T-helper 2 cell treated with Interferon-gamma antibody and Interleukin-4, amounts not matched to agents 100 ng/mL and 5 ng/mL, for 36 hours (primary cell): ENCODE measurements around the gene TDRD10. TPM values are rescaled to one million over a fixed set of nuclear protein-coding genes. Genes with fewer than 3 reads are reported as not detected.
"Not testable (repeated sequence)": the region's sequence is repeated elsewhere in the genome, so short reads cannot be mapped to it uniquely, and the experiment has no call there.

Experiments used
- intact Hi-C: fragments of 100-400 bp; cut with micrococcal nuclease; formaldehyde crosslinking; loops from one replicate; pipeline ENCODE4 v1.15.1; 2023
- total RNA-seq: library from RNA; stranded (reverse); gene quantifications from 2 replicates; pipeline ENCODE4 v1.2.3, GENCODE V29; 2022

The TDRD10 gene
- total RNA-seq, 1 donor from 2014 or later: not detected

DNA sequence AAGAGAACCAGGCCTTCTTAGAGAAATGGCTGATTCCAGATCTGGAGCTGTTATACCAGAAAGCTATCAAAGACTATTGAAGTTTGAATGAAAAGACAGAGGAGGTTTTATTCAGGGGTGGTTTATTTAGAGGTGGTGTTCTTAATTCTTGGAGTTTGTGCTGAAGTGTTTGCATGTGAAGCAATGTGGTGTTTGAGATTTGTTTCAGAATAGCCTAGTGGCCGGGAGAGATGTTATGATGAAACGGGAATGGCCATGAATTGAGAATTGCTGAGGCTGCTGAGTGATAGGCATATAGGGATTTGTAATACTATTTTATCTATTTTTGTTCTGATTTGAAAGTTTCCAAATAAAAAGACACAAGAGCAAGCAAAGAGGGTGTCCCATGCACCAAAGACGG lies 10.7 kb downstream of the TDRD10 start:
- intact Hi-C loops: no loop called here

- intact Hi-C loops: no loop called here
Measured at GRCh38 chr1:154514066-154514553, 12.1 kb downstream of the TDRD10 start.

DNA sequence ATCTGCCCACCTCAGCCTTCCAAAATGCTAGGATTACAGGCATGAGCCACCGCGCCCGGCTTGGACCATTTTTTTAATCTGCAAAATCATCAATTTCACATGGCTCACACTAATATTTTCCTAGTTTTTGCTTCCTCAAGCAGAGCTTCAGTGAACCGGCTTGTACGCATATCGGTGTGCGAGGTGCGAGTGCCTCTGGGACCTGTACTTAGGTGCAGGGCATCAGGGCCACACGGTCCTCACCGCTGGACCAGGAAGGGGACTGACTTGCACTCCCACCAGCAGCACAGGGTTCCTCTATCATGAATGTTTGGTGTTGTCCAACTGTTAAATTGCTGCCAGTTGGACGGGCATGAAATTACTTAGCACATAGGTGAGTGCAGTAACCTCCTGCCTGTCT lies 15.6 kb downstream of the TDRD10 start:
- intact Hi-C loops: no loop called here

GRCh38 chr1:154519591-154519991 lies 17.6 kb downstream of the TDRD10 start:
- intact Hi-C loops: no loop called here

- intact Hi-C loops: no loop called here
Measured at GRCh38 chr1:154520333-154520732, 18.3 kb downstream of the TDRD10 start.

DNA sequence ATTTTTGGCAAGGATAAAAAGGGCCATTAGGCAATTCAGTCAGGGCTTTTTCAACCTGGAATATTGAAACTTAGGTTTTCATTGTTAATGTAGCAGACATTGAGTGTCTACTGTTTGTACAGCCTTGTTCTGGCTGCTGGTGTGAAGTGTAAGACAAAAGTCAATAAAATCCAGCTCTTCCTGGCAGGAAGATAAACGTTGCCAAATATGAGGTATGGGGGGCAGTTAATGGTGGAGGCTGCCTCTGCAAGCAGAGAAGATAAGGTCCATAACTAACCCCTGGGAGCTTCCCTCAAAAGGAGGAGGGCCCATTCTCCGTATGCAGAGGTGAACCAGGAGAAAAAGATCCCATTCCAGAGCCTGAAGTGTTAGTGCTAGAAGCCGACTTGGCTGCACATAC lies 19.7 kb downstream of the TDRD10 start:
- intact Hi-C loops: no loop called here

GRCh38 chr1:154524881-154525280 lies 22.9 kb downstream of the TDRD10 start:
- intact Hi-C loops: no loop called here

DNA sequence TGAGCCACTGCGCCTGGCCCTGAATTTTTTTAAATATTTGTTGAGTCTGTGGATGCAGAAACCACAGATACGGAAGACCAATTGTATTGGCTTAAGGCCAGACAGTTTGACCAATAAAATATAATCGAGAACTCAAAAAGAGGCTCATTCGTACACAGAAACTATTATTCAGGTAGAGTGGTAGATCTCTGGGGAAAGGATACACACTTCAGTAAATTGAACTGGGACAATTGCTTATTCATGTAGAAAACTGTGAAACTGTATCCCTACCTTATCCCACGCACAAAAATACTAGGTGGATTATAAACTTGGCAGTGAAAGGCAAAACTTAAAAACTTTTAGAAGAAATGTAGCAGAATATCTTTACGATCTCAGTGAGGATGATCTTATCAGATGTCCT lies 25.2 kb downstream of the TDRD10 start:
- intact Hi-C loops: no loop called here

- intact Hi-C loops: no loop called here
Measured at GRCh38 chr1:154529308-154529707, 27.3 kb downstream of the TDRD10 start.

DNA sequence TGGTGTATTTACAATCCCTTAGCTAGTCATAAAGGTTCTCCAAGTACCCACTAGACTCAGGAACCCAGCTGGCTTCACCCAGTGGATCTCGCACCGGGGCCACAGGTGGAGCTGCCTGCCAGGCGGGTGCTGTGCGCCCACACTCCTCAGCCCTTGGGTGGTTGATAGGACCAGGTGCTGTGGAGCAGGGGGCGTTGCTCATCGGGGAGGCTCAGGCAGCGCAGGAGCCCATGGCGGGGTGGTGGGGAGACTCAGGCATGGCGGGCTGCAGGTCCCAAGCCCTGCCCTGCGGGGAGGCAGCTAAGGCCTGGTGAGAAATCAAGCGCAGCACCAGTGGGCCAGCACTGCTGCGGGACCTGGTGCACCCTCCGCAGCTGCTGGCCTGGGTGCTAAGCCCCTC lies 29.9 kb downstream of the TDRD10 start:
- intact Hi-C loops: not testable (repeated sequence)

DNA sequence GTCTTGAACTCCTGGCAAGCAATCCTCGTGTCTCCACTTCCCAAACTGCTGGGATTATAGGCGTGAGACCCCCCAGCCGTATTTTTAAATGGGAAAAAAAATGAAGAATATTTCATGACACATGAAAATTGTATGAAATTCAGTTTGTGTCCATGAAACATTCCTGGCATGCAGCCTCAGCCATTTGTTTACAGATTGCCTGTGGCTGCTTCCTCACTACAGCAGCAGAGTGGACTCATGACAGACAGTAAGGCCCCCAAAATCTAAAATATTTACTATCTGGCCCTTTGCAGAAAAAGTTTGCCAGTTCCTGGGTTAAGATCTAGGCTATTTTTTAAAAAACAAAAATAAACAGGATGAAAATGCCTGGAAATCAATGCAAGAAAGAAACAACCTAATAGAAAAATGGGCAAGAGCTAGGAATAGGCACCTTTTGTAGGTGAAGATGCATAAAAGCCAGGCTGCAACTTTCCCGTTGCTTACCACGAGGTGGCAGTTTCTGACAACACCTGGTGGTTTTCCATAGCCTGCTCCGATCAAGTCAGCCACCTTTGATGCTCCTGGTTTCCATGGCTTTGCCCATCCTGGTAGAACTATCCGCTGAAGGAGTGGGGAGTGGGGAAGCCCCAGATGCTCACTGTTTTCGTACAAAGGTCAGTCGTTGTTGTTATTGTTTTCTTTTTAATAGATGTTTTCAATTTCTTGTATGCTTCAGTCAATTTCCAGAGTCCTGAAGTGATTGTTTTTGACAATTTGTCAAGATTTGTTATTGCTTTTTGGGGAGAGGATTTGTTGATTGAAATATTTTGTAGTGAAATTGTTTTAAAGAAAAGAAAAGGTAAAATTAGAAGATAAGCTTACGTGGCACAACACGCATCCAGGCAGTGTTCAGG lies 32.2 kb downstream of the TDRD10 start:
- intact Hi-C loops: no loop called here

DNA sequence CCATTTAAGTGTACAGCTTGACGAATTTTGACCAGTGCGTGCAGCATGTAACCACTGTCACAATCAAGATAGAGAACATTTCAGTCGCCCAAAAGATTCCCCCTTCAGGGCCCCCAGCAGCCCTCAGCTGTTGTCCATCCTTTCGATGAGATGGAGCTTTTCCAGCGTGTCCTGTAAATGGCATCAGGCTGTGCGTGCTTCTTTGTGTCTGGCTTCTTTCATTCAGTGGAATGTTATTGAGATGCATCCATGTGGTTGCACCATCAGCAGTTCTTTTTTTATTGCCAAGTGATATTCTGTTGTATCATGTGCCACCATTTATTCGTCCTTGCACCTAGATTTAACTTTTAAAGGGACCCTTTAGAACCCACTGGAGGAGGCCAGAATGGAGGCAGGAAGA lies 34.6 kb downstream of the TDRD10 start:
- intact Hi-C loops: no loop called here

DNA sequence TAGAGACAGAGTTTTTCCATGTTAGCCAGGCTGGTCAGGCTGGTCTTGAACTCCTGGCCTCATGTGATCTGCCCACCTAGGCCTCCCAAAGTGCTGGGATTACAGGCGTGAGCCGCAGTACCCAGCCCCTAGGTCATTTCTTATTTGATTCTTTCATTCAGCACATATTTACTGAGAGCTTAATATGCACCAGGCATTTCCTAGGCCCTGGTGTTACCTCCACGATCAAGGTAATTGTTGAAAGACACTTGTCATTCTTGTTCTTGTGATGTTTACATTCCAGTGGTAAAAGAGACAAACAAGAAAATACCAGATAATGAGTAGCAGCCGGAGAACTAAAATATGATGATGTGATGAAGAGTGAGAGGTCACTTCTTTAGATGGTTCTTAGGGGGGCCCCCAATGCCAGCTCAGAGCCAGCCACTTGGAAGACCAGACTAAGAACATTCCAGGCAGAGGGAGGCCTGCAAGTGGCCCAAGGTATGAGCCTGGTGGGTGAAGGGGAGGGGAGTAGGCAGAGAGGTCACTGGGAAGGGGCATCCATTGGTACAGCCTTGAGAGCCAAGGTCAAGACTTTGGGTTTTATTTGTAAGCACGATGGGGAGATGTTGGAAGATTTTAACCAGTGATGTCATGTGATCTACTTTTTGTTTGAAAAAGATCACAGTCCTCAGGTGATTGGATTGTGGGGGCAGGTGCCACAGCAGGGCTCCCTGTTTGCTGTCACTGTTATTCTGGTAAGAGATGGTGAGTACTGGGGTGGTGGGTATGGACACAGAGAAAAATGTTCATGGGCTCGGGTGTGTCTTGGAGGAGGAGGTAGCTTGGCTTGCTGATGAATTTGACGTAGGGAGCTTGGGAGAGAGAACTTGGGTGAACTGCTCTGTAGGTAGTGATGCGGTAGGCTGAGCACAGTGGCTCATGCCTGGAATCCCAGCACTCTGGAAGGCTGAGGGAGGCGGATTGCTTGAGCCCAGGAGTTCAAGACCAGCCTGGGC lies 37.8 kb downstream of the TDRD10 start:
- intact Hi-C loops: no loop called here

DNA sequence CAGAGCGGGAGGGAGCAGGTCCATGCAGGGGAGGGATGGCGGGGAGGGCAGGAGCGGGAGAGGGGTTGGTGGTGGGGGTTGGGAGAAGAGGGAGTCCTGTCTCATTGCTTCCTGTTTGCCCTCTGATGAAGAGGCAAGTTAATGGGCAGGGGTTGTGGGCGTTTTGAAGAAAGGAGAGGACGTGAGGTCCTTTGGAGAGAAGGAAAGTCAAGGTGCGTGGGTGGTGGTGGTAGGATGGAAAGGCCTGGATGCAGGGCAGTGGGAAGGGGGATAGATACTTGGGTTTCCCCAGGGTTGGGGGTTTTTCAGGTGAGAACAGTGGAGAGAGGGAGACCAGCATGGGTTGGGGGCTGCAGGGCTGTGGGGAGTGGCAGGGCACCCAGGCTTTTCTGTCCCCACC lies 39.2 kb downstream of the TDRD10 start:
- intact Hi-C loops: no loop called here

- intact Hi-C loops: loop anchor here (1.0 kb wide), 1 partner anchor 66 kb away; no protein-coding TSS in a partner anchor
Measured at GRCh38 chr1:154546264-154547063, 44.4 kb downstream of the TDRD10 start.

- intact Hi-C loops: no loop called here
Measured at GRCh38 chr1:154547105-154547732, 45.2 kb downstream of the TDRD10 start.

DNA sequence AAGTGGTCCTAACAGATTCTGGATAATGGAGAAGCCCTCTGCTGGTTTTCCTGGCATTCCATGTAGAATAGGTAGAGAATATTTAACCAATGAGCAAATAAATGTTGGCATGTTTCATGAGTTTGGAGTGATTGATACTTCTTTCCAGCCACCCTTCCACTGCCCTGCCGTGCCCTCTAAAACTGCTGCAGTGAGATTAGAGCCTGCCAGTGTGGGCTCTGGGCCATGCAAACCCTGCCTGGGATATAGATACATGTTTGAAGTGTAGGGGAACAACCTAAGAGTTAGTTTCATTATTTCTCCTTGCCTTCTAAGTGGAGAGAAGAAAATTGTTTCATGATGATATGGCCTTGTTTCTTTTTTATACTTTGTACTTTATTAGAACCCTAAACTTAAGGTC lies 46.0 kb downstream of the TDRD10 start:
- intact Hi-C loops: no loop called here

DNA sequence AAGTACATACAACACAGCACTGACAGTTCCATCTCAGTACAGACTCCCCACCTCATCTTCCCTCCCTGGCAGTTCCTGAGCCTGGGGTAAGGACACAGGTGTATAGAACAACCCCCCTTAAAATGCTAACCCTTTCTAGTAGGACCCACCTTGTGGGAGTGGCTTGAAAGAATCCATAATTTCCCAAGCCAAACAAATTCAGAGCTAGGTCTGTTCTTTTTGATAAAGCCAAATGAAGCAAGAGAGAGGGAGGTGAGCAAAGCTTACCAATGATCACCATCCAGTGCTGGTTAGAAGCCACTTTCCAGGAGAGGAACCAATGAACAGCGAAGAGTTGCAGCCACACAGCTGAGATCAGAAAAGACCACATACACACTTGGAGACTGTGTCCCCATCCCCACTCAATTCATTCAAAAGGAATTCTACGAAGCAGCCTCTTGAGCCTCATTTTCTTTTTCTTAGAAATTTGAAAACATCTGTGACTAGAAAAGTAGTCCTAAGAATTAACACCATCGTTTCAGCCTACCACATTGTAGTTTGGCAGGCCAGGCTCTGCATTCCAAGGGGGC lies 47.3 kb downstream of the TDRD10 start:
- intact Hi-C loops: no loop called here

DNA sequence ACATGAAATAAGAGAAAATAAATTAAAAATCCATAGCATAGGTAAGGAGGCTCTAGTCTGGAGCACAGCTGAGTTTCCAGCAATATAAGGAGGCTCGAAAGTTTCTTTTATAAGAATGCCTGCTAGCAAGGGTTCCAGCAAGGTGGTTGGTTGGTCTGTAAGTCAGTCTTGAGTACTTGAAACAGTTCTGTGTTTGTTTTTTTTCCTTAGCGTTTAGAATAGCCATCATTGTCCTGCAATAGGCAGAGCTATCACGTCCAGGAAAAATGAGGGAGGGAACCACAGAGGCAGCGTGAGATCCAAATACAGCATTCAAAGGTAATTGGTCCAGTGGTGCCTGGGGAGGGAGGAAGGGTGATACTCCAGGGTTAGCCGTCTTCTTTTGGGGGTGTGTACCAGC lies 48.1 kb downstream of the TDRD10 start:
- intact Hi-C loops: no loop called here

- intact Hi-C loops: no loop called here
Measured at GRCh38 chr1:154550657-154551056, 48.6 kb downstream of the TDRD10 start.
